Mucosa of rectum (tissue), 2 donors: ENCODE measurements around the gene CC2D2A.

Source experiments
- H3K27ac ChIP-seq, 2 donors: one replicate each; pipeline ENCODE4 v1.7.0; 2013; ENCODE audit warnings: inconsistent platforms in 2 of 2, low read depth in 2 of 2, low read length in 2 of 2
- H3K27me3 ChIP-seq, 2 donors: one replicate each; pipeline ENCODE4 v1.7.0; 2013; ENCODE audit warnings: low read length in 2 of 2; ENCODE audit not compliant: control insufficient read depth in 2 of 2, insufficient read depth in 2 of 2
- H3K36me3 ChIP-seq, 2 donors: one replicate each; pipeline ENCODE4 v1.7.0; 2013; ENCODE audit warnings: low read length in 2 of 2; ENCODE audit not compliant: control insufficient read depth in 2 of 2, insufficient read depth in 2 of 2
- H3K4me1 ChIP-seq, 2 donors: one replicate each; pipeline ENCODE4 v1.7.0; 2013; ENCODE audit warnings: low read length in 2 of 2, mild to moderate bottlenecking in 1 of 2; ENCODE audit not compliant: control insufficient read depth in 2 of 2, insufficient read depth in 2 of 2
- H3K4me3 ChIP-seq, 2 donors: one replicate each; pipeline ENCODE4 v1.7.0; 2013; ENCODE audit warnings: low read length in 2 of 2
- H3K9ac ChIP-seq, 2 donors: one replicate each; pipeline ENCODE4 v1.7.0; 2013; ENCODE audit warnings: low read length in 2 of 2, low read depth in 1 of 2, mild to moderate bottlenecking in 1 of 2
- H3K9me3 ChIP-seq, 2 donors: one replicate each; pipeline ENCODE4 v1.7.0; 2013; ENCODE audit warnings: low read length in 2 of 2; ENCODE audit not compliant: control insufficient read depth in 2 of 2
- donor health status: healthy.
- donor health status: Normal muscosa, but diverticular disease.

CC2D2A gene

GRCh38 chr4:15438939-15439524 lies 30.6 kb upstream of the CC2D2A start:
- H3K36me3 ChIP-seq = no peaks in the 10 kb centered on the region

GRCh38 chr4:15443371-15444160 lies 26.1 kb upstream of the CC2D2A start:
- no peak overlapping the region for H3K4me3 ChIP-seq
- H3K9ac ChIP-seq = no peak overlapping the region
- H3K27ac ChIP-seq = no peak overlapping the region
- H3K9me3 ChIP-seq = no peaks in the 10 kb centered on the region
- H3K4me1 ChIP-seq = no peaks in the 10 kb centered on the region
- no peaks in the 10 kb centered on the region for H3K27me3 ChIP-seq
- H3K36me3 ChIP-seq = no peaks in the 10 kb centered on the region

More at GRCh38 chr4:15438939-15439524, 30.6 kb upstream of the CC2D2A start:
- H3K9ac ChIP-seq = no peak overlapping the region
- H3K27ac ChIP-seq = no peak overlapping the region
- no peak overlapping the region for H3K4me3 ChIP-seq
- H3K4me1 ChIP-seq = no peaks in the 10 kb centered on the region
- H3K9me3 ChIP-seq = no peaks in the 10 kb centered on the region
- H3K27me3 ChIP-seq = no peaks in the 10 kb centered on the region

- Histone ChIP-seq H3K4me3 (no peak overlapping the region), H3K9ac (no peak overlapping the region), H3K36me3 (no peaks in the 10 kb centered on the region), H3K27me3 (no peaks in the 10 kb centered on the region), H3K4me1 (no peaks in the 10 kb centered on the region), H3K9me3 (no peaks in the 10 kb centered on the region), H3K27ac (no peak overlapping the region)
These were observed 25.4 kb upstream of the CC2D2A start for GRCh38 chr4:15444276-15444675.

GRCh38 chr4:15444879-15445547 lies 24.7 kb upstream of the CC2D2A start:
- H3K27ac ChIP-seq = no peak overlapping the region

GRCh38 chr4:15451181-15451865 lies 18.4 kb upstream of the CC2D2A start:
- Histone ChIP-seq H3K36me3 (no peaks in the 10 kb centered on the region), H3K9ac (no peak overlapping the region), H3K4me1 (peaks cover 0 to 3% of the 10 kb centered on the region in 2 donors), H3K9me3 (no peaks in the 10 kb centered on the region), H3K4me3 (no peak overlapping the region), H3K27me3 (no peaks in the 10 kb centered on the region), H3K27ac (peak overlapping the region in 1 of 2 donors; percentile 0)

More at GRCh38 chr4:15444879-15445547, 24.7 kb upstream of the CC2D2A start:
- Histone ChIP-seq H3K9ac (no peak overlapping the region), H3K9me3 (no peaks in the 10 kb centered on the region), H3K27me3 (no peaks in the 10 kb centered on the region), H3K4me3 (no peak overlapping the region), H3K4me1 (no peaks in the 10 kb centered on the region), H3K36me3 (no peaks in the 10 kb centered on the region)

GRCh38 chr4:15451866-15452765 lies 17.6 kb upstream of the CC2D2A start:
- Histone ChIP-seq H3K4me1 (peaks cover 0 to 3% of the 10 kb centered on the region in 2 donors), H3K27ac (peak overlapping the region in 1 of 2 donors; percentile 0), H3K9ac (no peak overlapping the region), H3K27me3 (no peaks in the 10 kb centered on the region), H3K36me3 (no peaks in the 10 kb centered on the region), H3K9me3 (no peaks in the 10 kb centered on the region), H3K4me3 (no peak overlapping the region)

GRCh38 chr4:15455290-15455689 lies 14.4 kb upstream of the CC2D2A start:
- Histone ChIP-seq H3K9ac (no peak overlapping the region), H3K4me3 (no peak overlapping the region), H3K9me3 (no peaks in the 10 kb centered on the region), H3K4me1 (peaks cover 0 to 3% of the 10 kb centered on the region in 2 donors), H3K27me3 (no peaks in the 10 kb centered on the region), H3K36me3 (no peaks in the 10 kb centered on the region), H3K27ac (no peak overlapping the region)

- no peaks in the 10 kb centered on the region for H3K9me3 ChIP-seq
- no peak overlapping the region for H3K4me3 ChIP-seq
- no peaks in the 10 kb centered on the region for H3K4me1 ChIP-seq
- H3K27ac ChIP-seq = no peak overlapping the region
- no peak overlapping the region for H3K9ac ChIP-seq
- H3K27me3 ChIP-seq = no peaks in the 10 kb centered on the region
- no peaks in the 10 kb centered on the region for H3K36me3 ChIP-seq
These were observed 12.1 kb upstream of the CC2D2A start for GRCh38 chr4:15457406-15458201.

GRCh38 chr4:15458616-15459015 lies 11.1 kb upstream of the CC2D2A start:
- Histone ChIP-seq H3K36me3 (no peaks in the 10 kb centered on the region), H3K27ac (no peak overlapping the region), H3K9ac (no peak overlapping the region), H3K27me3 (no peaks in the 10 kb centered on the region), H3K4me3 (no peak overlapping the region), H3K4me1 (no peaks in the 10 kb centered on the region), H3K9me3 (no peaks in the 10 kb centered on the region)
